ENCODE data around the gene CLRN1.

- no peak for TF ChIP-seq GATA2 (CRISPR knock-in tag; IDR thresholded peaks at IDR 0.05)
- no peak for TF ChIP-seq CTCF (IDR thresholded peaks at IDR 0.05)
- no peak for TF ChIP-seq REST (IDR thresholded peaks at IDR 0.05; ENCODE audit: low read depth, low read length)
- no peak for TF ChIP-seq USF2 (IDR thresholded peaks at IDR 0.05; ENCODE audit: borderline replicate concordance, low read depth, low read length)
Observed at GRCh38 chr3:151015767-151016477, 43.4 kb upstream of the CLRN1 start.

All from SK-N-SH (cell line).